Measurements from ENCODE around the gene RERE.

The RERE gene

GRCh38 chr1:8330271-8331125 lies 486.9 kb downstream of the RERE start:
- H2AK5ac ChIP-seq (ENCODE audit: low read depth, low read length): peak overlapping the region; percentile 42
- peak overlapping the region; percentile 96 for H3K23ac ChIP-seq (ENCODE audit: low read depth, low read length, poor library complexity)
- H3K14ac ChIP-seq (ENCODE audit: low read length): peak overlapping the region; percentile 64
- peak overlapping the region; percentile 76 for H4K8ac ChIP-seq (ENCODE audit: low read depth, low read length)
- H2BK120ac ChIP-seq (ENCODE audit: low read depth, low read length): no peak overlapping the region
- no peaks in the 10 kb centered on the region for H3K79me1 ChIP-seq (ENCODE audit: low read depth, low read length)
- no peak overlapping the region for H3K4ac ChIP-seq (ENCODE audit: low read length)
- no peak overlapping the region for H3K4me3 ChIP-seq (ENCODE audit: low read length in 2 of 2)
- no peak overlapping the region for H3K27ac ChIP-seq (replicated peaks; ENCODE audit: low read length)
- no peak overlapping the region for H2BK5ac ChIP-seq (ENCODE audit: low read length)
- H3K9me3 ChIP-seq (replicated peaks in 1 of 2; ENCODE audit: control insufficient read depth in 2 of 2, insufficient read depth in 1 of 2, low read depth in 1 of 2, low read length in 2 of 2): no peaks in the 10 kb centered on the region
- no peak overlapping the region for H2BK12ac ChIP-seq (ENCODE audit: low read length)
- H3K4me1 ChIP-seq (ENCODE audit: control insufficient read depth in 2 of 2, insufficient read depth in 1 of 2, low read depth in 1 of 2, low read length in 2 of 2): no peaks in the 10 kb centered on the region
- H3K18ac ChIP-seq (ENCODE audit: low read length): peak overlapping the region; percentile 21
- no peaks in the 10 kb centered on the region for H3K36me3 ChIP-seq (replicated peaks in 1 of 2; ENCODE audit: control insufficient read depth in 2 of 2, insufficient read depth in 2 of 2, low read length in 2 of 2)
- peak overlapping the region; percentile 67 for H3K9ac ChIP-seq (ENCODE audit: low read depth, low read length, poor library complexity)
- no peak for DNase-seq (ENCODE audit: low spot score)
- no peak overlapping the region for H2AFZ ChIP-seq (ENCODE audit: low read length)
- H4K91ac ChIP-seq (ENCODE audit: low read depth, low read length, poor library complexity): no peak overlapping the region
- H2BK15ac ChIP-seq (ENCODE audit: low read length): peak overlapping the region; percentile 39
- no CpG with 5 or more reads among the region's 47 CpGs for WGBS, 2 donors (ENCODE audit: extremely low coverage in 2 of 2, insufficient read length in 2 of 2, insufficient replicate concordance in 1 of 2)
- H3K27me3 ChIP-seq (ENCODE audit: control insufficient read depth in 3 of 3, insufficient read depth in 3 of 3, low read depth in 1 of 3, low read length in 3 of 3): no peaks in the 10 kb centered on the region
- H3K4me2 ChIP-seq (ENCODE audit: insufficient read depth, low read length, poor library complexity, severe bottlenecking): no peak overlapping the region

GRCh38 chr1:8329858-8330257 lies 487.6 kb downstream of the RERE start:
- no peak for DNase-seq (ENCODE audit: low spot score)
- WGBS, 2 donors (ENCODE audit: extremely low coverage in 2 of 2, insufficient read length in 2 of 2, insufficient replicate concordance in 1 of 2): no CpG with 5 or more reads among the region's 14 CpGs
- no peaks in the 10 kb centered on the region for H3K79me1 ChIP-seq (ENCODE audit: low read depth, low read length)

GRCh38 chr1:8329439-8329838 lies 488.0 kb downstream of the RERE start:
- H3K9ac ChIP-seq (ENCODE audit: low read depth, low read length, poor library complexity): no peak overlapping the region
- peak overlapping the region; percentile 96 for H3K23ac ChIP-seq (ENCODE audit: low read depth, low read length, poor library complexity)
- no peak overlapping the region for H3K27ac ChIP-seq (replicated peaks; ENCODE audit: low read length)
- no peak overlapping the region for H3K4ac ChIP-seq (ENCODE audit: low read length)
- H3K14ac ChIP-seq (ENCODE audit: low read length): peak overlapping the region; percentile 42
- no peak overlapping the region for H2BK12ac ChIP-seq (ENCODE audit: low read length)
- H3K4me2 ChIP-seq (ENCODE audit: insufficient read depth, low read length, poor library complexity, severe bottlenecking): no peak overlapping the region
- no peak overlapping the region for H4K8ac ChIP-seq (ENCODE audit: low read depth, low read length)
- peak overlapping the region; percentile 31 for H2BK15ac ChIP-seq (ENCODE audit: low read length)
- no peaks in the 10 kb centered on the region for H3K79me1 ChIP-seq (ENCODE audit: low read depth, low read length)
- H2AFZ ChIP-seq (ENCODE audit: low read length): no peak overlapping the region
- no peak overlapping the region for H2BK120ac ChIP-seq (ENCODE audit: low read depth, low read length)
- no peaks in the 10 kb centered on the region for H3K4me1 ChIP-seq (ENCODE audit: control insufficient read depth in 2 of 2, insufficient read depth in 1 of 2, low read depth in 1 of 2, low read length in 2 of 2)
- H3K18ac ChIP-seq (ENCODE audit: low read length): peak overlapping the region; percentile 67
- no CpG with 5 or more reads among the region's 12 CpGs for WGBS, 2 donors (ENCODE audit: extremely low coverage in 2 of 2, insufficient read length in 2 of 2, insufficient replicate concordance in 1 of 2)
- no peak overlapping the region for H3K4me3 ChIP-seq (ENCODE audit: low read length in 2 of 2)
- H3K9me3 ChIP-seq (replicated peaks in 1 of 2; ENCODE audit: control insufficient read depth in 2 of 2, insufficient read depth in 1 of 2, low read depth in 1 of 2, low read length in 2 of 2): no peaks in the 10 kb centered on the region
- H3K27me3 ChIP-seq (ENCODE audit: control insufficient read depth in 3 of 3, insufficient read depth in 3 of 3, low read depth in 1 of 3, low read length in 3 of 3): no peaks in the 10 kb centered on the region
- H3K36me3 ChIP-seq (replicated peaks in 1 of 2; ENCODE audit: control insufficient read depth in 2 of 2, insufficient read depth in 2 of 2, low read length in 2 of 2): no peaks in the 10 kb centered on the region
- H4K91ac ChIP-seq (ENCODE audit: low read depth, low read length, poor library complexity): no peak overlapping the region
- no peak for DNase-seq (ENCODE audit: low spot score)
- H2AK5ac ChIP-seq (ENCODE audit: low read depth, low read length): peak overlapping the region; percentile 69
- no peak overlapping the region for H2BK5ac ChIP-seq (ENCODE audit: low read length)

More at GRCh38 chr1:8329858-8330257, 487.6 kb downstream of the RERE start:
- H3K4me3 ChIP-seq (ENCODE audit: low read length in 2 of 2): no peak overlapping the region
- H3K18ac ChIP-seq (ENCODE audit: low read length): peak overlapping the region; percentile 67
- no peak overlapping the region for H3K27ac ChIP-seq (replicated peaks; ENCODE audit: low read length)
- peak overlapping the region; percentile 31 for H2BK15ac ChIP-seq (ENCODE audit: low read length)
- H3K27me3 ChIP-seq (ENCODE audit: control insufficient read depth in 3 of 3, insufficient read depth in 3 of 3, low read depth in 1 of 3, low read length in 3 of 3): no peaks in the 10 kb centered on the region
- H2BK12ac ChIP-seq (ENCODE audit: low read length): no peak overlapping the region
- H3K4me1 ChIP-seq (ENCODE audit: control insufficient read depth in 2 of 2, insufficient read depth in 1 of 2, low read depth in 1 of 2, low read length in 2 of 2): no peaks in the 10 kb centered on the region
- no peaks in the 10 kb centered on the region for H3K9me3 ChIP-seq (replicated peaks in 1 of 2; ENCODE audit: control insufficient read depth in 2 of 2, insufficient read depth in 1 of 2, low read depth in 1 of 2, low read length in 2 of 2)
- no peak overlapping the region for H3K4me2 ChIP-seq (ENCODE audit: insufficient read depth, low read length, poor library complexity, severe bottlenecking)
- peak overlapping the region; percentile 96 for H3K23ac ChIP-seq (ENCODE audit: low read depth, low read length, poor library complexity)
- H2BK120ac ChIP-seq (ENCODE audit: low read depth, low read length): no peak overlapping the region
- H2AK5ac ChIP-seq (ENCODE audit: low read depth, low read length): peak overlapping the region; percentile 49
- H3K9ac ChIP-seq (ENCODE audit: low read depth, low read length, poor library complexity): no peak overlapping the region
- no peak overlapping the region for H2BK5ac ChIP-seq (ENCODE audit: low read length)
- no peak overlapping the region for H3K4ac ChIP-seq (ENCODE audit: low read length)
- H3K36me3 ChIP-seq (replicated peaks in 1 of 2; ENCODE audit: control insufficient read depth in 2 of 2, insufficient read depth in 2 of 2, low read length in 2 of 2): no peaks in the 10 kb centered on the region
- no peak overlapping the region for H4K91ac ChIP-seq (ENCODE audit: low read depth, low read length, poor library complexity)
- H3K14ac ChIP-seq (ENCODE audit: low read length): peak overlapping the region; percentile 42
- no peak overlapping the region for H2AFZ ChIP-seq (ENCODE audit: low read length)
- H4K8ac ChIP-seq (ENCODE audit: low read depth, low read length): no peak overlapping the region

GRCh38 chr1:8328271-8328670 lies 489.2 kb downstream of the RERE start:
- Histone ChIP-seq H2BK12ac (ENCODE audit: low read length) (no peak overlapping the region), H2BK5ac (ENCODE audit: low read length) (no peak overlapping the region), H2BK15ac (ENCODE audit: low read length) (no peak overlapping the region), H3K9ac (ENCODE audit: low read depth, low read length, poor library complexity) (no peak overlapping the region), H3K79me1 (ENCODE audit: low read depth, low read length) (no peaks in the 10 kb centered on the region), H3K4me1 (ENCODE audit: control insufficient read depth in 2 of 2, insufficient read depth in 1 of 2, low read depth in 1 of 2, low read length in 2 of 2) (no peaks in the 10 kb centered on the region), H3K18ac (ENCODE audit: low read length) (no peak overlapping the region), H4K8ac (ENCODE audit: low read depth, low read length) (no peak overlapping the region), H2AFZ (ENCODE audit: low read length) (no peak overlapping the region), H3K27me3 (ENCODE audit: control insufficient read depth in 3 of 3, insufficient read depth in 3 of 3, low read depth in 1 of 3, low read length in 3 of 3) (no peaks in the 10 kb centered on the region), H3K4me3 (ENCODE audit: low read length in 2 of 2) (no peak overlapping the region), H3K27ac (replicated peaks; ENCODE audit: low read length) (no peak overlapping the region), H3K4ac (ENCODE audit: low read length) (no peak overlapping the region), H3K23ac (ENCODE audit: low read depth, low read length, poor library complexity) (no peak overlapping the region), H3K14ac (ENCODE audit: low read length) (no peak overlapping the region), H3K4me2 (ENCODE audit: insufficient read depth, low read length, poor library complexity, severe bottlenecking) (no peak overlapping the region), H3K9me3 (replicated peaks in 1 of 2; ENCODE audit: control insufficient read depth in 2 of 2, insufficient read depth in 1 of 2, low read depth in 1 of 2, low read length in 2 of 2) (no peaks in the 10 kb centered on the region), H3K36me3 (replicated peaks in 1 of 2; ENCODE audit: control insufficient read depth in 2 of 2, insufficient read depth in 2 of 2, low read length in 2 of 2) (no peaks in the 10 kb centered on the region), H2BK120ac (ENCODE audit: low read depth, low read length) (no peak overlapping the region), H4K91ac (ENCODE audit: low read depth, low read length, poor library complexity) (no peak overlapping the region), H2AK5ac (ENCODE audit: low read depth, low read length) (no peak overlapping the region)
- DNase-seq (ENCODE audit: low spot score): no peak
- WGBS, 2 donors (ENCODE audit: extremely low coverage in 2 of 2, insufficient read length in 2 of 2, insufficient replicate concordance in 1 of 2): no CpG with 5 or more reads among the region's 18 CpGs

Data from neuronal stem cell (in vitro differentiated cells).